GM12892 (cell line): ENCODE results near the gene HOXA4.

Source experiments
- POLR2A ChIP-seq: IDR thresholded peaks from 2 replicates; pipeline ENCODE4 v1.6.1; 2011; ENCODE audit warnings: low read depth, low read length, control low read depth
- POLR2AphosphoS5 ChIP-seq: IDR thresholded peaks from 2 replicates; pipeline ENCODE4 v1.6.1; 2011; ENCODE audit warnings: low read depth, low read length, control low read depth
- TAF1 ChIP-seq: IDR thresholded peaks from 2 replicates; pipeline ENCODE4 v1.6.1; 2011; ENCODE audit warnings: low read depth, mild to moderate bottlenecking, control low read depth, low read length, borderline replicate concordance

DNA sequence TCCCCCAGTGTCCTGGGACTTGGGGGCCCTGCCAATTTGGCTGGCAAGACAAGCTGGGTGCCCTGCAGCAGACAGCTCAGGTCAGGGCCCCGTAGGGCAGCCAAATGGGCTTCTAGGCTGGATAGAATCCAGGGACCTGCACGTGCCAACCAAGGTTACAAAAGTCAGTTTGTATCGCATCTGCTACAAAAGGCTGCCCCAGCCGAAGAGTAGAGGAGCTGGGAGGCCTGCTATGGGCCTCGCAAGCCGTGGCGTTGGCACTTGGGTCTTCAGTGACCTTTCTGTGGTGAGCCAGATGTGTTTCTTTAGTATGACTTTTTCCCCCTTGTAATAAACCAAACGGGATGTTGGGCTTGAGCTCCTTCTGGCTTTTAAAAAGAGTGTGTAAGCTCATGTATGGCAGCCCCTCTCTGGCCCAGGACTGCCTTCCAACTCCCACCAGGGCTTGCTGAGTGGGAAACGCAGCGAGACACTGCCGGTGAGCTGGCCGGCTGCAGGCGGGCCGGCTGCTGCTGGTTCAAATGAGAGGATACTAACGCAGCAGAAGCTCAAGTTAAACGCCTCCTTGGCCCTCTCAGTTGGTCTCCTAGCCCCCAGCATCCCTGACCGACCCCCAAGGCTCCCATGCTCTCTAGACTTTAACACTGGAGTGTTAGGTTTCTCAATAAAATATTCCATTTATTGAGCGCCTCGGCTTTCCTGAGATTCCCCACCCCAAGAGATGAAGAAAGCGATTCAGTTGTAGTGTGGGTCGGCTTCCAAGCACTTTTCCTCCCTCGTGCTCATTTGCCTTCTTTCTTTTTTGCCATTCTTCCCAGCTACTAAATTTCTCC is 46.6 kb upstream of the HOXA4 start:
- no peak for TF ChIP-seq TAF1
- TF ChIP-seq POLR2AphosphoS5 = no peak
- no peak for TF ChIP-seq POLR2A
